ENCODE data around the gene RPRD1B. TPM values are rescaled to one million over a fixed set of nuclear protein-coding genes. Genes with fewer than 3 reads are reported as not detected.

Gene RPRD1B
- total RNA-seq, 1 donor from 2014 or later = 37.7 TPM

DNA sequence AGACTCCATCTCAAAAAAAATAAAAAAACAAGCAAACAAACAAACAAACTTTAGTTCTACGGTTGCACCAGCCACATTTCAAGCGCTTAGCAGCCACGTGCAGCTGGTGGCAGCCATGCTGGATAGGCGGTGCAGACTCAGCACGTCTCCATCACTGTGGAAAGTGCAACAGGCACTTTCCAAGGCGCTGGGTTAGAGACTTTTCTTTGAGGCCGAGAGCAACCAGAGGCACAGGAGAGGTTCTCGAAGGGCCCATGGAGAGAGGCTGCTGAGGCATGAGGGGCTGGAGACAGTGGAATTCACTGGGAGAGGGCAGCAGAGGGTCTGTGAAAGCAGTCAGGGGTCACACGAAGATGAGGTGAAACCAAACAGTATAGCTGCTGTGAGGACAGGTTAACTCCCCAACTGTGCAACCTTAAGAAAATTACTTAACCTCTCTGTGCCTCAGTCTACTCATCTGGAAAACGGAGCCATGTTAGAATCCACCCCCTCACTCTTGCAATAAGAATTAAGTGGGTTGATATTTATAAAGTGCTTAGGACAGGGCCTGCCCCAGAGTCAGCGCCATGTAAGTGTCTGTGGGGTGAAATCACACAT, 104.0 kb downstream of the RPRD1B start:
- no peaks in the 10 kb centered on the region for H3K36me3 Mint-ChIP-seq
- no peak overlapping the region for H3K27ac Mint-ChIP-seq
- Histone ChIP-seq H3K36me3 (no peaks in the 10 kb centered on the region), H3K9ac (no peak overlapping the region), H3K79me2 (ENCODE audit: low read depth) (no peaks in the 10 kb centered on the region), H3K4me1 (no peaks in the 10 kb centered on the region), H3K4me3 (no peak overlapping the region), H3F3A (ENCODE audit: low read depth) (no peaks in the 10 kb centered on the region), H2AFZ (replicated peaks) (no peak overlapping the region), H3K27ac (no peak overlapping the region), H3K27me3 (no peaks in the 10 kb centered on the region), H4K20me1 (ENCODE audit: low read depth) (no peaks in the 10 kb centered on the region), H3K9me3 (ENCODE audit: low read depth) (no peaks in the 10 kb centered on the region), H3K4me2 (no peak overlapping the region)
- H3K9me3 Mint-ChIP-seq = no peaks in the 10 kb centered on the region
- no peak overlapping the region for H3K4me3 Mint-ChIP-seq
- peaks cover 19% of the 10 kb centered on the region for H3K27me3 Mint-ChIP-seq (ENCODE audit: insufficient read depth, low read depth)
- H3K4me1 Mint-ChIP-seq = peaks cover 11% of the 10 kb centered on the region
- TF ChIP-seq EZH2 (IDR thresholded peaks at IDR 0.05) = no peak
- no peak for TF ChIP-seq EZH2phosphoT487 (IDR thresholded peaks at IDR 0.05)
- TF ChIP-seq, protein P1, sequence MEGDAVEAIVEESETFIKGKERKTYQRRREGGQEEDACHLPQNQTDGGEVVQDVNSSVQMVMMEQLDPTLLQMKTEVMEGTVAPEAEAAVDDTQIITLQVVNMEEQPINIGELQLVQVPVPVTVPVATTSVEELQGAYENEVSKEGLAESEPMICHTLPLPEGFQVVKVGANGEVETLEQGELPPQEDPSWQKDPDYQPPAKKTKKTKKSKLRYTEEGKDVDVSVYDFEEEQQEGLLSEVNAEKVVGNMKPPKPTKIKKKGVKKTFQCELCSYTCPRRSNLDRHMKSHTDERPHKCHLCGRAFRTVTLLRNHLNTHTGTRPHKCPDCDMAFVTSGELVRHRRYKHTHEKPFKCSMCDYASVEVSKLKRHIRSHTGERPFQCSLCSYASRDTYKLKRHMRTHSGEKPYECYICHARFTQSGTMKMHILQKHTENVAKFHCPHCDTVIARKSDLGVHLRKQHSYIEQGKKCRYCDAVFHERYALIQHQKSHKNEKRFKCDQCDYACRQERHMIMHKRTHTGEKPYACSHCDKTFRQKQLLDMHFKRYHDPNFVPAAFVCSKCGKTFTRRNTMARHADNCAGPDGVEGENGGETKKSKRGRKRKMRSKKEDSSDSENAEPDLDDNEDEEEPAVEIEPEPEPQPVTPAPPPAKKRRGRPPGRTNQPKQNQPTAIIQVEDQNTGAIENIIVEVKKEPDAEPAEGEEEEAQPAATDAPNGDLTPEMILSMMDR (IDR thresholded peaks at IDR 0.05) = no peak
- DNase-seq (ENCODE audit: low spot score) = no peak

DNA sequence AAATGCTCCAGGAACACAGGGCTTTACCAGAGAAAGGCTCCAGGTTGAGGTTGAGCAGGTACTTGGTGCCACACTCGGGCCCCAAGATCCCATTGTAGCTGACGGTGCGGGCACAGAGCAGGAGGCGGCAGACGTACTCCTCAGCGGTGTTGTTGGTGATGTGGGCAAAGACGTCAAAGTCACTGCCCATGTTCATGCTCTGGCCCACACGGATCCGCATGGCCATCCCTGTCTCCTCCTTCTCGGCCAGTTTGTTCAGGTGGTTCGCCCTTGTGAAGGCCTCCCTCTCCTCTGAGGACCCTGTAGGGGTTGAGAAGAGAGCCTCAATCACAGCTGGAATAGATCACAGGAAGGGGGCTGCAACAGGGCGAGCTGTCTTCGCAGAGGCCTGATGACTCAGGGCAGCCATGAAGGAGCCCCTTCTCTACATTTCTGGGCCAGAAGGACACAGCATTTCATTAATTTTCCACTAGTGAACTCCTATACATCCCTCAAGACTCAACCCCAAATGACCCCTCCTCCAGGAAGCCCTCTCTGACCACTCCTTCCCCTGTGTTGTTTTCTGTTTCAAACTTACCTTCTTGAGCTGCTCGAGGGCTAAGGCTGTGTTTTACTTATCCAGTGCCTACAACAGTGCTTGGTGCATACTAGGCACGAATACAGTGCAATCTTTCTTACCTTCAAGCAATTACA, 104.7 kb downstream of the RPRD1B start:
- no peaks in the 10 kb centered on the region for H3K36me3 ChIP-seq
- no peak overlapping the region for H3K4me3 ChIP-seq
- H3K4me3 Mint-ChIP-seq = no peak overlapping the region
- H3K4me1 Mint-ChIP-seq = peaks cover 18% of the 10 kb centered on the region
- H3K27ac ChIP-seq = no peak overlapping the region
- H3K36me3 Mint-ChIP-seq = no peaks in the 10 kb centered on the region
- H3K27me3 ChIP-seq = no peaks in the 10 kb centered on the region
- H2AFZ ChIP-seq (replicated peaks) = no peak overlapping the region
- H3K9ac ChIP-seq = no peak overlapping the region
- H3K9me3 Mint-ChIP-seq = no peaks in the 10 kb centered on the region
- TF ChIP-seq EZH2phosphoT487 (IDR thresholded peaks at IDR 0.05) (no peak), EZH2 (IDR thresholded peaks at IDR 0.05) (no peak)
- TF ChIP-seq, protein P1 (IDR thresholded peaks at IDR 0.05) = no peak
- H3K4me1 ChIP-seq = peaks cover 7% of the 10 kb centered on the region
- DNase-seq (ENCODE audit: low spot score) = no peak
- H4K20me1 ChIP-seq (ENCODE audit: low read depth) = no peaks in the 10 kb centered on the region
- H3K27me3 Mint-ChIP-seq (ENCODE audit: insufficient read depth, low read depth) = peaks cover 23% of the 10 kb centered on the region
- no peaks in the 10 kb centered on the region for H3K79me2 ChIP-seq (ENCODE audit: low read depth)
- no peaks in the 10 kb centered on the region for H3K9me3 ChIP-seq (ENCODE audit: low read depth)
- no peaks in the 10 kb centered on the region for H3F3A ChIP-seq (ENCODE audit: low read depth)
- no peak overlapping the region for H3K27ac Mint-ChIP-seq
- no peak overlapping the region for H3K4me2 ChIP-seq

GRCh38 chr20:38139156-38139912, 105.8 kb downstream of the RPRD1B start:
- H3K4me2 ChIP-seq = no peak overlapping the region
- H3K9me3 Mint-ChIP-seq = no peaks in the 10 kb centered on the region
- H4K20me1 ChIP-seq (ENCODE audit: low read depth) = no peaks in the 10 kb centered on the region
- H3K27me3 ChIP-seq = no peaks in the 10 kb centered on the region
- TF ChIP-seq EZH2phosphoT487 (IDR thresholded peaks at IDR 0.05) = no peak
- TF ChIP-seq, protein P1 (IDR thresholded peaks at IDR 0.05) = no peak
- no peak for TF ChIP-seq EZH2 (IDR thresholded peaks at IDR 0.05)
- H3K27me3 Mint-ChIP-seq (ENCODE audit: insufficient read depth, low read depth) = peaks cover 23% of the 10 kb centered on the region
- H3K4me3 Mint-ChIP-seq = no peak overlapping the region
- H3K4me1 Mint-ChIP-seq = peaks cover 24% of the 10 kb centered on the region
- no peak for DNase-seq (ENCODE audit: low spot score)
- peak overlapping the region; percentile 51 for H3K27ac Mint-ChIP-seq
- no peak overlapping the region for H3K4me3 ChIP-seq
- no peaks in the 10 kb centered on the region for H3K9me3 ChIP-seq (ENCODE audit: low read depth)
- H3K36me3 Mint-ChIP-seq = no peaks in the 10 kb centered on the region
- peaks cover 13% of the 10 kb centered on the region for H3K4me1 ChIP-seq
- no peak overlapping the region for H2AFZ ChIP-seq (replicated peaks)
- no peak overlapping the region for H3K9ac ChIP-seq
- H3F3A ChIP-seq (ENCODE audit: low read depth) = no peaks in the 10 kb centered on the region
- no peak overlapping the region for H3K27ac ChIP-seq
- H3K79me2 ChIP-seq (ENCODE audit: low read depth) = no peaks in the 10 kb centered on the region
- no peaks in the 10 kb centered on the region for H3K36me3 ChIP-seq
